ENCODE data around the gene AKAP12.

The AKAP12 gene

DNA sequence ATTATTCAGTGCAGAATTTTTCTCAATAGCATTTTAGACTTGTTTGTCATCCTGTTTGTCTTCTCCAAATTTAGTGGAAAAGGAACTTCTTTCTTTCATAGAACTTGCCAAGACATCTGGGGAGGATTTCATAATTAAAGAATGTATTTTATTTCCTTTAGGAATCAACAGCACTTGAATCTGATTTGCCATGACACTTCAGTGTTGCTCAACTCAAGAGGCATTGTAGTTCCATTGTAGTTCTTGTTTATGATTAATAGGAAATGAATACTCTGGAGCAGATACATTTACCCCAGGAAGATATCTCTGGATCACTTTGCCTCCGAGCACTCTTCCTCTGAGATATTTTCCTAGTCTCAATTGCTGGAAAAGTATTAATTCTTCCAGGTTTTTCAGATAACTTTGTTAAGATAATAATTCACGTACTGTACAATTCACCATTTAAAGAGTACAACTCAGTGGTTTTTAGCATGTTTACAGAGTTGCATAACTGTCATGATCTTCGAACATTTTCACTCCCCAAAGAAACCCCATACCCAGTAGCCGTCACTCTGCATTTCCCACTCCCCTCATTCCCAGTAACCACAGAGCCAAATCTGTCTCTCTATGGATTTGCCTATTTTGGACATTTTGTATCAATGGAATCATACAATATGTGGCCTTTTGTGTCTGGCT is 29.7 kb downstream of the AKAP12 start:
- no peak for DNase-seq (ENCODE audit: low read depth, low spot score)
- H3K4me3 ChIP-seq (ENCODE audit: low read length), result no peak overlapping the region

GRCh38 chr6:151275121-151275520 is 35.4 kb downstream of the AKAP12 start:
- no peak for DNase-seq (ENCODE audit: low read depth, low spot score)
- no peak overlapping the region for H3K4me3 ChIP-seq (ENCODE audit: low read length)

DNA sequence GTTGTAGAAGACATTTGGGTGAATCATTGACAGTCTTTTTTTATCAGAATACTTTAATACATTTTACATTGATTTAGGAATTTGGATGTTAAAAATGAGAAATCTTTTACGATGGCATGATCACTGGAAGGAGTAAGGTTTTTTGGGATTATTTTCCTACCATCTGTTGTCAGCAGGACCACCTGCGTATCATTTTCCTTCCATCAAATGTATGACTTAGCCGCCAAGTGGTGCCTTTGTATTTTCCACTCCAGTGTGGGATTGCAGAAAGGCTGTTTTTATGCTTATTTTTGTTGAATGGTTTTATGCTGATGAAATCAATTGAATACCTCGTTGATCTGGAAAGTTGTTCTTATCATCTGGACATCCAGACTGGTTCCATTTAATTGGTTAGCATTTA is 35.8 kb downstream of the AKAP12 start:
- no peak overlapping the region for H3K4me3 ChIP-seq (ENCODE audit: low read length)
- no peak for DNase-seq (ENCODE audit: low read depth, low spot score)

- DNase-seq (ENCODE audit: low read depth, low spot score), result no peak
- no peak overlapping the region for H3K4me3 ChIP-seq (ENCODE audit: low read length)
Observed at GRCh38 chr6:151276112-151276740, 36.5 kb downstream of the AKAP12 start.

GRCh38 chr6:151279891-151280290 is 40.1 kb downstream of the AKAP12 start:
- H3K4me3 ChIP-seq (ENCODE audit: low read length), result no peak overlapping the region
- no peak for DNase-seq (ENCODE audit: low read depth, low spot score)

- H3K4me3 ChIP-seq (ENCODE audit: low read length), result no peak overlapping the region
- DNase-seq (ENCODE audit: low read depth, low spot score), result no peak
Observed at GRCh38 chr6:151280859-151281258, 41.1 kb downstream of the AKAP12 start.

DNA sequence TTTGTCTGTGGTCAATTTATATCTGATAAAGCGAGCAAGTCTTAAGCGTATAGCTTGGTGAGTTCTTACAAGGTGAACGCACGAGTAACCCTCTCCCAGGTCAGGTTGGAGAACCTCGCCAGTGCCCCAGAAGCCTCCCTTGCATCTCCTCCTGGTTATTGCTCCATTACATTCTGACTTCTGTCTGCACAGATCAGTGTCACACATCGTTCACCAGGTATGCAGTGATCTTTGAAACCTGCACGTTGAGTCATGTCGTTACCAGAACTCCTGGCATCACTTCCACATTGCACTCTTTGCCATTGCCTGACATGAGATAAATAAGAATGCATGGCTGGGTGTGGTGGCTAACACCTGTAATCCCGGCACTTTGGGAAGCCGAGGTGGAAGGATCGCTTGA is 44.2 kb downstream of the AKAP12 start:
- no peak for DNase-seq (ENCODE audit: low read depth, low spot score)
- no peak overlapping the region for H3K4me3 ChIP-seq (ENCODE audit: low read length)

GRCh38 chr6:151284548-151285017 is 44.8 kb downstream of the AKAP12 start:
- H3K4me3 ChIP-seq (ENCODE audit: low read length), result no peak overlapping the region
- no peak for DNase-seq (ENCODE audit: low read depth, low spot score)

- no peak for DNase-seq (ENCODE audit: low read depth, low spot score)
- H3K4me3 ChIP-seq (ENCODE audit: low read length), result no peak overlapping the region
Observed at GRCh38 chr6:151285122-151285521, 45.4 kb downstream of the AKAP12 start.

DNA sequence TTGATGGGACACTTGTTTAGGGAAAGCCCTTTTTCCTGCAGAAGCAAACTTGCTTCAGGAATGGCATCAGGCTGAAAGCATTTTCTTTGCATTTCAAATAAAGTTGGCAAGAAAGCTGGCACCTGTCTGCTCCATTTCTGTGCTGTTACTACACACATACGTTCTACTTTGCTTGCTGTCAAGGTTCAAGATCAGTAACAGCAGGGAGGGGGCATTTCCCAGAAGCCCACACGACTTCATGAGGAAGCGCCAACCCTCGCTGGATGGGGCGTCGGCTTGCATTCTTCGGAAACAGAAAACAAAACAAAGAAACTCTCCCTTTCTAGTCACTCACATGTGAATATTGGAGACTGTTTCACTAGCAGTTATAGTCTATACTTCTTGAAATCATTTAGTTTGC is 46.4 kb downstream of the AKAP12 start:
- no peak for DNase-seq (ENCODE audit: low read depth, low spot score)
- H3K4me3 ChIP-seq (ENCODE audit: low read length), result no peak overlapping the region

DNA sequence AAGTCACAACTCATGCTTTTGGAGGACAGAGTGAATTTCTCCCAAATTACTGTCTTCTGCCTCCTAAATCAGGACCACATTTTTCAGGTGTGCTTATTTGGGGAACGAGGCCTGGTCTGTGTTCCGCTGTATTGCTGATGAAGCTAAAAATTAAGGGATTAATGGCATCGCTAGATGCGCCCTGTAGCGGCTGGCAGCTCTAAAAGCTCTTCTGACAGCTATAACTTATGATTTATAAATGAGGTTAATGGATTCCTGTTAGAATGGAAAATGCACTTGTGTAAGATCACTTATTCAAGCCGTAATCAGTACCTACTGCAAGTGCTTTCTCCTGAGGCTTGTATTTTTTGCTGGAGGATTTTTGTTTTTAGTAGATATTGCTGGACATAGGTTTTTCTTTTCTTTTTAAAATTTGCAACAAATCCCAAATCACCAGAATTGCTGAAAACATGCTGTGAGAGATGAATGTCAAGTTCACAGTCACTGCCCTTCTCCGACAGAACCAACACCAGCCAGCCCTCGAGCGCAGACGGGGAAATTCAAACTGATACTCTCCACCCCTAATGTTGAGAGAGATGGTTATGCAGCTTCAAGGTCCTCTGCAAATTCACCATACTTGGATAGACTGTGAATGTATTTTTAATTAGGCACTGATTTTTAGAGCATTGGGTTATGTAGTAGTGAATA is 49.1 kb downstream of the AKAP12 start:
- no peak for DNase-seq (ENCODE audit: low read depth, low spot score)
- no peak overlapping the region for H3K4me3 ChIP-seq (ENCODE audit: low read length)

- H3K4me3 ChIP-seq (ENCODE audit: low read length), result no peak overlapping the region
- peak; percentile 65 for DNase-seq (ENCODE audit: low read depth, low spot score)
Observed at GRCh38 chr6:151289399-151290007, 49.7 kb downstream of the AKAP12 start.

- H3K4me3 ChIP-seq (ENCODE audit: low read length), result no peak overlapping the region
- DNase-seq (ENCODE audit: low read depth, low spot score), result no peak
Observed at GRCh38 chr6:151290877-151291721, 51.3 kb downstream of the AKAP12 start.

- DNase-seq (ENCODE audit: low read depth, low spot score), result no peak
- H3K4me3 ChIP-seq (ENCODE audit: low read length), result no peak overlapping the region
Observed at GRCh38 chr6:151291722-151292059, 51.9 kb downstream of the AKAP12 start.

GRCh38 chr6:151292974-151293687 is 53.4 kb downstream of the AKAP12 start:
- H3K4me3 ChIP-seq (ENCODE audit: low read length), result no peak overlapping the region
- DNase-seq (ENCODE audit: low read depth, low spot score), result no peak

DNA sequence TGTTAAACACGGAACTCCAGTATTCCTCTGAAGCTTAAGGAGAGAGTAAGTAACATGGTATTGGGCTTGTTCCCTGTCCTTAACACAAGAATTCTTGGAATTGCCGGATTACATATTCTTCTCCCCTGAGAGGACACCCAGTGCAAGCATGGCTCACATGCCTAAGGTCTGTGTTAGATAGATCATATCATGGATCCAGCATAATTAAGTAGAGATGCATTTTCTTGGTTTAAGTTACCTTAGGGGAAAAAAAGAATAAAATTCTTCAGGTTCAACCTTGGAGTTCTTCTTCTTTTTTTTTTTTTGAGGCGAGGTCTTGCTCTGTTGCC is 53.9 kb downstream of the AKAP12 start:
- no peak overlapping the region for H3K4me3 ChIP-seq (ENCODE audit: low read length)
- DNase-seq (ENCODE audit: low read depth, low spot score), result no peak

GRCh38 chr6:151294561-151295101 is 54.9 kb downstream of the AKAP12 start:
- no peak for DNase-seq (ENCODE audit: low read depth, low spot score)
- no peak overlapping the region for H3K4me3 ChIP-seq (ENCODE audit: low read length)

DNA sequence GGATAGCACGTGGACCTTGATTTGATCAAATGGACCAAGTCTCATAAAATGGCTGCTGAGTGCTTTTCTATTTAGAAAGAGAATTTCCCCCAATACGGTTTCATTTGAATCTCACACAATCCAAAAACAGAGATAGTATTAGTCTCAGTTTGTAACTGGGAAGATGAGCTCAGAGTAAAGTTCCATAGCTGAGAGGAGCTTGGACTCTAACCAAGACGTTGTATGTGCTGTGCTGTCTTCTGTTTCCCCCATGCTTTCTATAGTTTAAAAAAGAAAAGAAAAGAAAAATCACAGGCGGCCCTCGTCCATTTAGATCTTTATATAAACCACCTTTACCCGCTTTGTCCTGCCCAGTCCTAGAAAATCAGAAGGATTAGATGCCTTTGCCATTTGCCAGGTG is 58.1 kb downstream of the AKAP12 start:
- no peak overlapping the region for H3K4me3 ChIP-seq (ENCODE audit: low read length)
- no peak for DNase-seq (ENCODE audit: low read depth, low spot score)

- no peak for DNase-seq (ENCODE audit: low read depth, low spot score)
Observed at GRCh38 chr6:151299011-151299410, 59.2 kb downstream of the AKAP12 start.

More at GRCh38 chr6:151299011-151299410, 59.2 kb downstream of the AKAP12 start:
- H3K4me3 ChIP-seq (ENCODE audit: low read length), result no peak overlapping the region

Measured in Jurkat, Clone E6-1 (cell line).